ENCODE data around the gene MLKL. TPM values are rescaled to one million over a fixed set of nuclear protein-coding genes. Genes with fewer than 3 reads are reported as not detected.
"Not testable (repeated sequence)": the region's sequence is repeated elsewhere in the genome, so short reads cannot be mapped to it uniquely, and the experiment has no call there.

Gene MLKL
- total RNA-seq, 4 donors from 2014 or later: 17.1 to 62.5 (median 19.6) TPM

DNA sequence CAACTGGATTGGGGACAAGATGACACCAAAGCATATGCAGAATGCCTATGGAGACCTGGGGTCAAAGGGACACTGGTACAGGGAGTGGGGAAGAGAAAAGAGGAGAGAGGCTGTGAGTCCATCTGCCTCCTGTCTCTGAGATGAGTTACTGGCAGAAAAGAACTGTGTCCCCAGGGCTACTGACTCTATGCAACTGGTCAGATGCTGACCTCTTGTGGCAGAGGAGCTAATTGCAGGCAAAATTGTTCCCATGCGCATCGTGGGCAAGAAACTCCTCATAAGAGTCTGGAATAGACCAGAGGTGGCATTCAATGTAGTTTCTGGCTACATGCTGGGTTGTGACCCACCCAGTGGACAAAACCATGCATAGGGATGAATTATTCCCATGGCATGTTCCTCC, 26.1 kb upstream of the MLKL start:
- no peaks in the 10 kb centered on the region for H3K27me3 ChIP-seq
- H3K36me3 ChIP-seq: no peaks in the 10 kb centered on the region
- 96 to 100% methylated on average over 1 to 2 of the region's 2 CpGs for WGBS, 2 donors (ENCODE audit: low coverage in 1 of 2)
- H3K4me3 ChIP-seq: no peak overlapping the region
- no peaks in the 10 kb centered on the region for H3K9me3 ChIP-seq
- H3K27ac ChIP-seq: peak overlapping the region in 1 of 4 donors; percentile 6
- in situ Hi-C loops (cut with MboI; ENCODE audit: low pct_ligation_motif_present in 1 of 4, low pct_unique_long_range_greater_than_20kb in 1 of 4, low sequenced_read_pairs in 3 of 4) (no loop called here), intact Hi-C loops (cut with DNase I; ENCODE audit: low total_unique reads) (loop anchor here (10.0 kb wide), 1 partner anchor 58 kb away; no protein-coding TSS in a partner anchor)
- H3K4me1 ChIP-seq: peaks cover 5 to 33% (median 16%) of the 10 kb centered on the region in 4 donors
- TF ChIP-seq CTCF (IDR thresholded peaks at IDR 0.05) (peak in 4 of 5 experiments; percentile 28 to 57 (median 39)), POLR2AphosphoS5 (IDR thresholded peaks at IDR 0.05) (no peak)
- DNase-seq: peak; percentile 29

- Histone ChIP-seq H3K27ac (peak overlapping the region in 3 of 4 donors; percentile 17 to 57 (median 55)), H3K36me3 (no peaks in the 10 kb centered on the region), H3K4me3 (no peak overlapping the region), H3K27me3 (no peaks in the 10 kb centered on the region), H3K9me3 (no peaks in the 10 kb centered on the region), H3K4me1 (peaks cover 5 to 30% (median 15%) of the 10 kb centered on the region in 4 donors)
- WGBS, 2 donors (ENCODE audit: low coverage in 1 of 2): 77 to 91% methylated on average over 3 to 12 of the region's 12 CpGs
- TF ChIP-seq POLR2A (IDR thresholded peaks at IDR 0.05): no peak
- TF ChIP-seq POLR2AphosphoS5 (IDR thresholded peaks at IDR 0.05): peak in 1 of 3 donors; percentile 24
- TF ChIP-seq EP300 (IDR thresholded peaks at IDR 0.05; ENCODE audit: low read depth): no peak
- in situ Hi-C loops (cut with MboI; ENCODE audit: low pct_ligation_motif_present in 1 of 4, low pct_unique_long_range_greater_than_20kb in 1 of 4, low sequenced_read_pairs in 3 of 4) (no loop called here), intact Hi-C loops (cut with DNase I; ENCODE audit: low total_unique reads) (loop anchor here (10.0 kb wide), 1 partner anchor 59 kb away; no protein-coding TSS in a partner anchor)
- peak; percentile 60 for DNase-seq
Observed at GRCh38 chr16:74725651-74726455, 25.2 kb upstream of the MLKL start.

GRCh38 chr16:74724820-74725549, 24.3 kb upstream of the MLKL start:
- no peak overlapping the region for H3K4me3 ChIP-seq
- H3K27me3 ChIP-seq: no peaks in the 10 kb centered on the region
- DNase-seq: no peak
- H3K4me1 ChIP-seq: peaks cover 5 to 25% (median 8%) of the 10 kb centered on the region in 4 donors
- intact Hi-C loops (cut with DNase I; ENCODE audit: low total_unique reads): loop anchor here (10.0 kb wide), 1 partner anchor 60 kb away; no protein-coding TSS in a partner anchor
- H3K27ac ChIP-seq: peak overlapping the region in 3 of 4 donors; percentile 17 to 57 (median 55)
- TF ChIP-seq EP300 (IDR thresholded peaks at IDR 0.05; ENCODE audit: low read depth) (no peak), POLR2AphosphoS5 (IDR thresholded peaks at IDR 0.05) (no peak), CTCF (IDR thresholded peaks at IDR 0.05) (no peak), POLR2A (IDR thresholded peaks at IDR 0.05) (no peak)
- in situ Hi-C loops (cut with MboI; ENCODE audit: low pct_ligation_motif_present in 1 of 4, low pct_unique_long_range_greater_than_20kb in 1 of 4, low sequenced_read_pairs in 3 of 4): loop anchor here in 3 of 4 donors (25.0 kb wide), 2 partner anchors 137 to 387 kb away; partner anchors contain the start of gene LDHD (in 1 of the 3)
- no peaks in the 10 kb centered on the region for H3K36me3 ChIP-seq
- 89% methylated on average over 14 of the region's 19 CpGs; no CpG with 5 or more reads in 1 of the 2 donors for WGBS, 2 donors (ENCODE audit: low coverage in 1 of 2)
- H3K9me3 ChIP-seq: no peaks in the 10 kb centered on the region

DNA sequence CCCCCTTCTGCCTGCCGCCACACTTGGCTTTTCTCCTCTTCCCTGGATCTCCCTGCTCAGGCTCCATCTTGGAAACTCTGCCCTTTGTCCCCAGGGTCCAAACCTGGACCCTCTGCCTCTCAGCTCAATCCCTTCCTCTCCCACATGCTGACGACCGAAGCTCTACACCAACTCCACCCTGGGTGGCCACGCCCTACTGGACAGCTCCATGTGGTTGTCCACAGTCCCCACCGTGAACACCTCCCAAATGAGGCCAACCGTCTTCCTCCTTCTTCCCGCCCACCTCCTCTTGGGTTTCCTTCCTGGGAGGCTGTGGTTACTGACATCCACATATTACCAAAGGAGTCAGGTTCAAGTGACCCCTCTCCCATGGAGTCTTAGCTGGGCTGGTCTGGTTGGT, 22.6 kb upstream of the MLKL start:
- peaks cover 0 to 15% (median 0%) of the 10 kb centered on the region in 4 donors for H3K4me1 ChIP-seq

DNA sequence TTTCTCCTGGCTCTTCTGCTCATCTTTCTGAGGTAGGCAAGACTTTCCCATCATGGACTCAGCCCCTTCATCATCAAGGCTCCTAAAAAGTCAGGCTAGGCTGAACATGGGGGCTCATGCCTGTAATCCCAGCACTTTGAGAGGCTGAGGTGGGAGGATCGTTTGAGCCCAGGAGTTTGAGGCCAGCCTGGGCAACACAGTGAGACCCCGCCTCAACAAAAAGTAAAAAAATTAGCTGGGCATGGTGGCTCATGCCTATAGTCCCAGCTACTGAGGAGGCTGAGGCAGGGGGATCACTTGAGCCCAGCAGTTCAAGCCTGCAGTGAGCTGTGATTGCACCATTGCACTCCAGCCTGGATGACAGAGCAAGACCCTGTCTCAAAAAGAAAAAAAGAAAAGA, 21.5 kb upstream of the MLKL start:
- not testable (repeated sequence) for H3K27me3 ChIP-seq, DNase-seq, H3K36me3 ChIP-seq, H3K27ac ChIP-seq, H3K9me3 ChIP-seq, H3K4me3 ChIP-seq
- peaks cover 0 to 15% (median 0%) of the 10 kb centered on the region in 4 donors for H3K4me1 ChIP-seq
- WGBS, 2 donors (ENCODE audit: low coverage in 1 of 2): 95% methylated on average over 2 of the region's 2 CpGs; no CpG with 5 or more reads in 1 of the 2 donors
- intact Hi-C loops (cut with DNase I; ENCODE audit: low total_unique reads): loop anchor here (10.0 kb wide), 1 partner anchor 63 kb away; no protein-coding TSS in a partner anchor
- in situ Hi-C loops (cut with MboI; ENCODE audit: low pct_ligation_motif_present in 1 of 4, low pct_unique_long_range_greater_than_20kb in 1 of 4, low sequenced_read_pairs in 3 of 4): loop anchor here in 3 of 4 donors (25.0 kb wide), 2 partner anchors 140 to 390 kb away; partner anchors contain the start of gene LDHD (in 1 of the 3)

More for the DNA sequence above, 22.6 kb upstream of the MLKL start:
- Histone ChIP-seq H3K9me3 (no peaks in the 10 kb centered on the region), H3K4me3 (no peak overlapping the region), H3K36me3 (no peaks in the 10 kb centered on the region), H3K27ac (no peak overlapping the region), H3K27me3 (no peaks in the 10 kb centered on the region)
- intact Hi-C loops (cut with DNase I; ENCODE audit: low total_unique reads) (loop anchor here (10.0 kb wide), 1 partner anchor 62 kb away; no protein-coding TSS in a partner anchor), in situ Hi-C loops (cut with MboI; ENCODE audit: low pct_ligation_motif_present in 1 of 4, low pct_unique_long_range_greater_than_20kb in 1 of 4, low sequenced_read_pairs in 3 of 4) (loop anchor here in 3 of 4 donors (25.0 kb wide), 2 partner anchors 139 to 389 kb away; partner anchors contain the start of gene LDHD (in 1 of the 3))
- no peak for DNase-seq
- WGBS, 2 donors (ENCODE audit: low coverage in 1 of 2): 82% methylated on average over 7 of the region's 7 CpGs; no CpG with 5 or more reads in 1 of the 2 donors
- no peak for TF ChIP-seq POLR2AphosphoS5 (IDR thresholded peaks at IDR 0.05)
- no peak for TF ChIP-seq POLR2A (IDR thresholded peaks at IDR 0.05)
- TF ChIP-seq EP300 (IDR thresholded peaks at IDR 0.05; ENCODE audit: low read depth): no peak

Measured in transverse colon (tissue), 4 donors.